GM18505 (cell line): ENCODE data around the gene TK1.

Experiments used
- ATAC-seq: cut with Tn5 transposase; IDR thresholded peaks from one replicate; pipeline ENCODE4 v1.9.1; 2021; ENCODE audit not compliant: unreplicated experiment
- POLR2A ChIP-seq: IDR thresholded peaks from 4 replicates; pipeline ENCODE4 v1.6.1; 2011; ENCODE audit warnings: borderline replicate concordance; ENCODE audit not compliant: insufficient read depth, insufficient read length; ENCODE audit errors: extremely low read depth

Gene TK1

DNA sequence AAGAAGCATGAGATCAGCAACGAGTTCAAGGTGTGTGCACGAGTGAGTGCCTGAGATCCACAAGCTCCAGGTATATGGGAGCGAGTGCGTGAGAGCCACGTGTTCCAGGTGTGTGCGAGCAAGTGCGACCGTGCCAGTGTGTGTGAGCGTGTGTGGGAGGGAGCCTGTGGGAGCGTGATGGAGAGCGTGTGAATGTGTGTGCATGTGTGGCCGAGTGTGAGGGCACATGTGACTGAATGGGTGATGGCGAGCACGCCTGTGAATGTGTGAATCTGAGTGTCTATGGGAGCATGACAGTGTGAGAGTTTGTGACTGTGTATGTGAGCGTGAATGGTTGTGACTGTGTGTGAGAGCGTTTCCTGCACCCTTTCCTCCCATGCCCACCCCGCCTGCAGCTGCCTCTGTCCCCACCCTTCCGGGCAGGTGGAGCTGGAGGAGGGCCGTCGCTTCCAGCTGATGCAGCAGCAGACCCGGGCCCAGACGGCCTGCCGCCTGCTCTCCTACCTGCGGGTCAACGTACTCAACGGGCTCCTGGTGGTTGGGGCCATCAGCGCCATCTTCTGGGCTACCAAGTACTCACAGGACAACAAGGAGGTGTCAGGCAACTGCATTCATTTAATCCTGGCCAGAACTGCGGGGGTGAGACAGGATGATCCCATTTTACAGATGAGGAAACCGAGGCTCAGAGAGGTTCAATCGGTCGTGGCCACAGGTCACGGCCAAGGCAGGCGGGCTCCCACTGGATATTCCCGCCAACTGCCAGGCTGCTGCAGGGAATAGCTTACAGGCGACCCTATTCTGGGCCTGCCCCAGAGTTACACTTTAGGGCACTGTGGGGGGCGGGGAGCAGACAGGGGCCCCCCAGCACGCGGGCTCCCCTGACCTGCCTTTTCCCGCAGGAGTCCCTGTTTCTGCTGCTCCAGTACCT lies 52.6 kb downstream of the TK1 start:
- no peak for ATAC-seq
- peak; percentile 60 for TF ChIP-seq POLR2A

DNA sequence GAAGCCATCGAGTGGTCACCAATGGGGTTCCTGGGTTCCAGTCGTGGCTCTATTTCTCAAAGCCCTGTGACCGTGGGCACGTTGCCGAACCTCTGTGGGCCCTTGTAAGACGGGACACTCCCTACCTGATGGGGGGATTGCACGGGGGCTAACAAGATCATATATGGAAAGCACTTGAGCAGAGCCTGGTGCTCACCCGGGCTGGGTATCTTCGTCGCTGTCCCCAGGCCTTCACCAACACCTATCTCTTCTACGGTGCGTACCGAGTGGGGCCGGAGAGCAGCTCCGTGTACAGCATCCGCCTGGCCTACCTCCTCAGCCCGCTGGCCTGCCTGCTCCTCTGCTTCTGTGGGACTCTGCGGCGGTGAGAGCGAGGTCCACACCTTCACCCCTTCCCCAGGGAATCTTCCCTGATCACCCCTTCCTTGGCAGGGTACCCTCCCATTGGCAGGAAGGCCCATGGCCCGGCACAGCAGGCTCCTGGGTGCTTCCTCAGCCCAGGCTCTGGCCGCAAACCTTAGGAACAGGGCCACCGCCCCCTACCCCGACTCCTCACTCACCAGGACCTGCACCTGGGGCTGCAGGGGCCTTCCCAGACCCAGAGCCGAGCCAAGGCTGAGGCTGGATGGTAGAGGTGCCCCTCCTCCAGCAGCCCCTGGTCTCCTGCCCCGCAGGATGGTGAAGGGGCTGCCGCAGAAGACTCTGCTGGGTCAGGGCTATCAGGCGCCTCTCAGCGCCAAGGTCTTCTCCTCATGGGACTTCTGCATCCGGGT lies 53.5 kb downstream of the TK1 start:
- no peak for ATAC-seq

DNA sequence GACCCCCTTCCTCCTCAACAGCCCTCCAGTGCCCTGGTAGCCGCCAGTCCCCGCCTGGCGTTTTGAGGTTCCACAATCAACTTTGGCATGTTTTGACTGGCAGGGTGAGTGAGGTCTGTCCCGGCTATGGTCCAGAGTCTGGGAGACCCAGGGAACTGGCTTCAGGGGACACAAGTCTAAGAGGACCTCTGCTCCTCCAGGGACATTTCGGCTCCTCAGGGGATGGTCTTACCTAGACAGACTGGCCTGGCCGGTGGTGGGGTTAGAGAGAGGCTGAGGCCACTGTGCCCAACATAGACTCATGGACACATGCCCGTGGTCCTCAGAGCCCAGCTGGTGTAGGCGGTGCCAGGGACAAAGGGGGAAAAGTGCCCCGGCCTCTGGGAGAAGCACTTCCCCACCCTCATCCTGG lies 54.1 kb downstream of the TK1 start:
- ATAC-seq, result no peak
- no peak for TF ChIP-seq POLR2A

More for the DNA sequence above, 53.5 kb downstream of the TK1 start:
- no peak for TF ChIP-seq POLR2A

DNA sequence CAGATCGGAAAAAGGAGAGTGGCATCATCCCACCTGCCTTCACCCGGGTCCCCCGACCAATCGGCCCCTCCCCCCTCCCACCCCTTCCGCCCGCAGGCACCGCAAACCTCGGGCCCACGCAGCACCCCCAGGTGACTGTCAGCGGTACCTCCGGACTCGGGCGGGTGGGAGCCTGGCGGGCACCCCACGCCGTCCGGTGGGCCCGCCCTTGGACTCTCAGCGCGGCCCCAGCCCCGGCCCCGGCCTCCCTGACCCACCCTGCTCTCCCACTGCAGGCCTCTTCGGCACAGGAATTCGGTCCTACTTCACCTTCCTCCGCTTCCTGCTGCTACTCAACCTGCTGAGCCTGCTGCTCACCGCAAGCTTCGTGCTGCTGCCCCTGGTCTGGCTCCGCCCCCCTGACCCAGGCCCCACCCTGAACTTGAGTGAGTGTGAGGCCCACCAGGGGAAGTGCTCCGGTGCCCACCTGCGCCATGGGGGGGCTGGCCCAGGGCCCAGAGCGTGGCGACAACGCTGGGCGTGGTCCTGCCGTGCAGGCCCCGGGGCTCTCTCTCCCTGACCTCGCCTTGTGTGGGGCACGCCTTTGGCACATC lies 54.7 kb downstream of the TK1 start:
- TF ChIP-seq POLR2A, result peak; percentile 77
- ATAC-seq, result peak; percentile 19

DNA sequence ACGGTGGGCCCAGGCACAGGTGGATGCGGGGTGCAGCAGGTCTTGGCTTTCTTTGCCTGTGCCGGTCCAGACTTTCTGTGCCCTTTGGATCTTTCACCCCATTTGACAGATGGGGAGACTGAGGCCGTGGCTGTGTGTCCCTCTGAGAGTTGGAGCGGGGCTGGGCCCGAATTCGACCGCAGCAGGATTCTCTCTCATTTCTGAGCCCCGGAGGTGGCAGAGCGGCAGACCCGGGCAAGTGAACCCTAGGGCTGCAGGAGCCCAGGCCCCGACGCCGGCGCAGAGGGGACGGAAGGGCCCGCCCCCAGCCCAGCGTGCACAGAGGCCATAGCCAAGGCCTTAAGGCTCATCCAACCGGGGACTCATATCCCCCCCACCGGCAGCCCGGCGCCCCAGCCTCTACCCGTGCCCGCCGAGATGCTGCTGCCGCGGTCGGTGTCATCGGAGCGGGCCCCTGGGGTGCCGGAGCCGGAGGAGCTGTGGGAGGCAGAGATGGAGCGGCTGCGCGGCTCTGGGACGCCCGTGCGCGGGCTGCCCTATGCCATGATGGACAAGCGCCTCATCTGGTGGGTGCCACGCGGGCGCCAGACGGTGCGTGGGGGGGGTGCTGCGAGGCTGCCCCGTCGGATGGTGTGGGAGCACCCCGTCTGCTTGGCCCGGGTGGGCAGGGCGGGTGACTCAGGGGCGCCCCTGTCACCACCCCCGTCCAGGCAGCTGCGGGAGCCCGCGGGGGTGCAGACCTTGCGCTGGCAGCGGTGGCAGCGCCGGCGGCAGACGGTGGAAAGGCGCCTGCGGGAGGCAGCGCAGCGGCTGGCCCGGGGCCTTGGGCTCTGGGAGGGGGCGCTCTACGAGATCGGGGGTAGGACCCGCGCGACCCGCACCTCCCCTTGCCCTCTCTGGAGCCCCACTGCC lies 55.4 kb downstream of the TK1 start:
- TF ChIP-seq POLR2A, result no peak
- ATAC-seq, result no peak

DNA sequence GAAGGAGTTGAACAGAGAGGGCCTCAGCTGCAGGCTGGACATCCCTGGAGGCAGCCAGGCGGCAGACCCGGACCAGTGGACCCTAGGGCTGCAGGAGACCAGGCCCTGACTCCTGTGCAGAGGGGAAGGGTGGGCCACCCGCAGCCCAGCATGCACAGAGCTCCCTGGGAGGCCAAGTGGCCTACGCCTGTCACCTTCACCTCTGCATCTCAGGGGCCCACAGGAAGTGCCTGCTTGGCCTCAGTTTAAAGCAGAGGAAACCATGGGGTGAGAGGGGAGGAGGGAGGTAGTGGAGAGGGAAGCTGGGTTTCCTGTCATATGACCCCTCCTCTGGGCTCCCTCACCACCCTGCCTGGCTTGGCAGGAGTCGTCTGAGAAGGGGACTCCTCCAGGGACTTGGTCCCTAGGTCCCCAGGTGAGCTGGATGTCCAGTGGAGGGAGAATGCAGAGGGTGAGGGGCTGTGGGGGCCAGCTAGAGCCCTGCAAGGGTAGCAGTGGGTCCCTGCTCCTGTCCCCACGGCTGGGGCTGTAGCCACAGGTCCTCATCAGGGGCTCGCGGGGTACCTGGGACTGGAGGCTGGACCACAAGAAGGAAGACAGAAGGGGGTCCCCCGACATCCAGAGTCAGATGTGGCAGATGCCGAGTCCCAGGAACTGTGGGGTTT lies 56.3 kb downstream of the TK1 start, which contains the start of gene TMC8:
TSS of gene TMC8 (plus strand) at position 335 of the 665 bp plus-strand sequence. CDS start 818 bp downstream, outside the sequence.
- TF ChIP-seq POLR2A, result peak; percentile 90
- no peak for ATAC-seq

DNA sequence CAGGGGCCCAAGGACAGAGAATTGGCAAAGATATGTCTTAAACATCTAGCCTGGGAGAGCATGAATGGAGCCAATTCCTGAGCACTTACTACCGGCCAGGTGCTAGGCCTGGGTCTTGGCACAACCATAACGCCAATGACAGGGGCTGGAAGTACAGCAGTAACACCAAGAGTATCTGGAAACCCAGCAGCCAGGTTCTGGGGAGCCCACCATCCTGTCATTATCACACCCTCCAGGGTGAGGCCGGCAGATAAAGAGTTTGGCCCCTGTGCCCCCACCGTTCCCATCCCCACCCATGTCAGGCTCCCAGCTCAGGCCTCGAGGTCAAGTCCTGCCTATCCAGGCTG lies 56.8 kb downstream of the TK1 start:
- TF ChIP-seq POLR2A, result no peak
- no peak for ATAC-seq

DNA sequence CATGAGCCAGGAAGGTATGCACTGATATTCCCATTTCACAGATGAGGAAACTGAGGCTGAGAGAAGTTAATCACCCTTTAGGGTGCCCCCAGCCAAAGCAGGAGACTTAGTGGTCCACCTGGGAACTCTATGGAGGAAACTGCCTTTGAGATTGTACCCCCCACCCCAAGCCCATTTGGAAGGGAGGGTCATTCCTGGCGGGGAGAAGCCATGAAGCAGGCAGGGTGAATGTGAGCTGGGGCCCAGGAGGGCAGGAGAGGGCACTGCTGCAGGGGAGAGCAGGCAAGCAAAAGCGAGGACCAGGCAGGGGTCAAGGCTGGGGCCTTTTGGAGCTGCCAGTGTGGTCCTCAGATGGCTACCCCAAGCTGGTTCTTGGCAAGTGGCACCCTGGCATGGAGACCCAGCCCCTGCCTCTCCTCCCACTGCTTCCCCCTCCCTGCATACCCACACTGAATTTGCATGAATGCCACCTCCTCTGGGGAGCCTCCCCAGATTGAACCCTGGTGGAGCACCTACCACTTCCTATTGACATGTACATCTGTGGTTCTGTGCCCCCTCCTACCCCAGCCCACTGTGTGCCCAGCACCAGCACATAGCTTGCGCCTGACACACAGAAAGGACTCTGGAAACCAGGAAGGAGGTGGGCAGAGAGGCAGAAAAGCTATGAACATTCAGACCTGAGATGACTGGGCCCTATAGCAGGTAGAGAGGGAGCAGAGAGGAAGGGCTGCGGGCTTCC lies 57.3 kb downstream of the TK1 start:
- TF ChIP-seq POLR2A, result peak; percentile 11
- no peak for ATAC-seq

DNA sequence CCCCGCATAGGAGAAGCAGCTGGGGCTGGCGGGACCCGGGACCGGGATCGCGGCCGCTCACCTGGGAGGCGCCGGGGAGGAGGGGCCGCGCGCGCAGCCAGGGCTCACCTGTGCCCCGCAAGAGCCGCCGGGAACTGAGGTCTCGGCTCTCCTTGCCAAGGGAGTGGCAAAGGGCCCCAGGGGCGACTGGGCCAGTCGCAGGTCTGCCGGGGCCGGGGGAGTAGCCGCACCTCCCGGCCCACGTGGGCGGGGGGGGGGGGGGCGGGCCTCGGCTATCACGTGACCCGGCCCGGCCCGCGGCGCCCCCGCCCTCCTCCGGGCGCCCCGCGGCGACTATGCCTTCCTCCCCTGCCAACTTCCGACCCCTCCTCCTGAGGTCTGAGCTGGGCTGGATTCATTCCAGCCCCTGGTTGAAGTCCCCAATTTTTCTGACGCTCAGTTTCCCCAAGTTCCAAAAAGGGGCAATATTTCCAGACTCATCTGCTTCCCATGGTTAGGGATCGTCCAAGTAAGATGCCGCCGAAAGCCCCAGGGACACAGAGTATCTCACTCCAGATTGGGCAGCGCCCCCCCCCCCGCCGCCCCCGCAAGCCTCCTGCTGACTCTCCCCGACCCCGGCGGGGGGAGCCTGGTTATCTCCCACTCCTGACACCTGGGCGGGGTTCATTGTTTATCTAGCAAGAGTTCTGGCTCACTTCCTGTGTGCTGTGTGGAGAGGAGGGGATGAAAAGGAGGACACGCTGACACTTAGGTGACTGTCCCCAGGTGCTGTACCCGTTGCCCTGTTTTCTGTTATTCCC lies 58.1 kb downstream of the TK1 start, which contains the start of gene TMC6:
TSS of gene TMC6 (minus strand) at position 205 of the 800 bp plus-strand sequence. CDS start 1,923 bp downstream, outside the sequence.
- peak; percentile 21 for ATAC-seq
- TF ChIP-seq POLR2A, result peak; percentile 84

DNA sequence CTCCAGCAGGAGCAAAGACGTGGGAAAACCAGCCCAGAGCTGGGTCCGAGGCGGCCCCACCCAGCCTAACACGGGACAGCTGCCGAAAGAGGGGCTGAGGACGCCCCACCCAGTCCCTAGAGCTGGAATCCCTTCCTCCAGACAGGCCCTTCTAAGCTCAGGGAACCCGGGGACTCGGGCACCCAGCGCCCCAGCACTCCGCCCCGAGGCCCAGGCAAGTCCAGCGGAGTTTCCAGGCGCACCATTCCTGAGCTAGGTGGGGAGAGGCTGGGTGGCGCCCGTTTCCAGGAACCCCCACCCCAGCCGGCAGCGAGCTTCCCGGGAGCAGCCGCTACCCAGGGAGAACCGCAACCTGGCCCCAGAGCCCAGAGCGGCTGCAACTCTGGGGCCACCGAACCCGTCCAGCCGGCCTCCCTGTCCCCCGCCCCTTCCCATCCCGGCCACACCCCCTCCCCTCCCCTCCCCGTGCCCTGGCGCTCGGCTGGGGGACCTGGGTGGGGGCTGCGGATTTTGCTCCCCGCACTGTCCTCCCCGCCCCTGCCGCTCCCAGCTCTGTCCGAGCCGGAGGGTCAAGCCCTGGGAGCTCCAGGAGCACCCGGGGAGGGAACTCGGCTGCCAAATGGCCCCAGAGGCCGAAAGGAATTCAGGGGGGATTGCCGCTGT lies 58.8 kb downstream of the TK1 start:
- no peak for TF ChIP-seq POLR2A
- ATAC-seq, result no peak
